ENCODE data around the gene HOXD3.
A peak's percentile ranks its signal among the peaks of the same experiment; 100 is the strongest.

The HOXD3 gene

GRCh38 chr2:176156807-176157498 is at the start of gene HOXD3:
HOXD3 (plus strand) TSS chr2:176157307; CDS start chr2:176169115, 11,808 bp downstream.
- no peak for DNase-seq (ENCODE audit: low spot score)

- no peak for DNase-seq (ENCODE audit: low spot score)
Measured at GRCh38 chr2:176107731-176108181, 49.4 kb upstream of the HOXD3 start.

- no peak for DNase-seq (ENCODE audit: low spot score)
Measured at GRCh38 chr2:176109192-176109901, 47.8 kb upstream of the HOXD3 start.

- DNase-seq (ENCODE audit: low spot score) = no peak
Measured at GRCh38 chr2:176109946-176110345, 47.2 kb upstream of the HOXD3 start.

GRCh38 chr2:176110415-176111308 is 46.4 kb upstream of the HOXD3 start:
- no peak for DNase-seq (ENCODE audit: low spot score)

GRCh38 chr2:176111309-176111663 is 45.8 kb upstream of the HOXD3 start:
- DNase-seq (ENCODE audit: low spot score) = peak; percentile 31

GRCh38 chr2:176111846-176112374 is 45.2 kb upstream of the HOXD3 start:
- no peak for DNase-seq (ENCODE audit: low spot score)

- no peak for DNase-seq (ENCODE audit: low spot score)
Measured at GRCh38 chr2:176112375-176113302, 44.5 kb upstream of the HOXD3 start.

- DNase-seq (ENCODE audit: low spot score) = no peak
Measured at GRCh38 chr2:176114120-176114929, 42.8 kb upstream of the HOXD3 start.

- DNase-seq (ENCODE audit: low spot score) = no peak
Measured at GRCh38 chr2:176114930-176115625, 42.0 kb upstream of the HOXD3 start.

GRCh38 chr2:176115883-176116813 is 41.0 kb upstream of the HOXD3 start, which contains the start of gene HOXD10:
HOXD10 (plus strand) TSS chr2:176116778; CDS start chr2:176116834, 56 bp downstream.
- no peak for DNase-seq (ENCODE audit: low spot score)

- no peak for DNase-seq (ENCODE audit: low spot score)
Measured at GRCh38 chr2:176117162-176117822, 39.8 kb upstream of the HOXD3 start.

GRCh38 chr2:176117823-176118371 is 39.2 kb upstream of the HOXD3 start:
- no peak for DNase-seq (ENCODE audit: low spot score)

GRCh38 chr2:176118601-176119339 is 38.3 kb upstream of the HOXD3 start:
- DNase-seq (ENCODE audit: low spot score) = peak; percentile 23

GRCh38 chr2:176120364-176121189 is 36.5 kb upstream of the HOXD3 start:
- DNase-seq (ENCODE audit: low spot score) = no peak
